GM12864 (cell line): Measurements from ENCODE around the gene ADAMTS13.

Experiments used
- DNase-seq: peaks from one replicate; pipeline ENCODE4 v3.0.0-alpha.2; 2011; ENCODE audit warnings: low read depth
- H3K4me3 ChIP-seq: 2 replicates; pipeline ENCODE4 v1.5.1; 2011; ENCODE audit warnings: mild to moderate bottlenecking, low read depth, low read length, control low read depth
- CTCF ChIP-seq: IDR thresholded peaks from 2 replicates; pipeline ENCODE4 v1.5.1; 2011; ENCODE audit warnings: low read depth, mild to moderate bottlenecking, moderate library complexity, low read length, control low read depth, inconsistent platforms; ENCODE audit errors: missing control alignments

Gene ADAMTS13

DNA sequence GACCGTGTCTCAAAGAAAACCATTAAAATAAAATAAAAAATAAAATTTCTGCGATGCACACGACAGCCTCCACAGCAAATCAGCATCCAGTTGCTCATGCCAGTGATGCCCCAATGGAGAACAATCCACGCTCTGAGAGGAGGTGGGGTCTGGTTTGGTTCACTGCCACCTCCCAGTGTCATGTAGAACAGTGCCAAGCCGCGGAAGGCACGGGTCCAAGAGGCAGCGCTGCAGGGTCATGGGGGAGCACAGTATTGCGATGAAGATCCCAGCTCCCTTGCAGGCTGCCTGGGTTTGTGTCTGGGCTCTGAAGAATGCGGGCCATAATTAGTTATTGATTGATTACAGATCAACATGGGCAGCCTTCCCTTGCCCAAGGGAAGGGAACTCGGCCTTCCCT lies 31.5 kb downstream of the ADAMTS13 start:
- H3K4me3 ChIP-seq = no peak overlapping the region
- TF ChIP-seq CTCF = no peak
- DNase-seq = no peak

- DNase-seq = no peak
- no peak overlapping the region for H3K4me3 ChIP-seq
- TF ChIP-seq CTCF = no peak
These were observed 32.2 kb downstream of the ADAMTS13 start for GRCh38 chr9:133454325-133454724.

DNA sequence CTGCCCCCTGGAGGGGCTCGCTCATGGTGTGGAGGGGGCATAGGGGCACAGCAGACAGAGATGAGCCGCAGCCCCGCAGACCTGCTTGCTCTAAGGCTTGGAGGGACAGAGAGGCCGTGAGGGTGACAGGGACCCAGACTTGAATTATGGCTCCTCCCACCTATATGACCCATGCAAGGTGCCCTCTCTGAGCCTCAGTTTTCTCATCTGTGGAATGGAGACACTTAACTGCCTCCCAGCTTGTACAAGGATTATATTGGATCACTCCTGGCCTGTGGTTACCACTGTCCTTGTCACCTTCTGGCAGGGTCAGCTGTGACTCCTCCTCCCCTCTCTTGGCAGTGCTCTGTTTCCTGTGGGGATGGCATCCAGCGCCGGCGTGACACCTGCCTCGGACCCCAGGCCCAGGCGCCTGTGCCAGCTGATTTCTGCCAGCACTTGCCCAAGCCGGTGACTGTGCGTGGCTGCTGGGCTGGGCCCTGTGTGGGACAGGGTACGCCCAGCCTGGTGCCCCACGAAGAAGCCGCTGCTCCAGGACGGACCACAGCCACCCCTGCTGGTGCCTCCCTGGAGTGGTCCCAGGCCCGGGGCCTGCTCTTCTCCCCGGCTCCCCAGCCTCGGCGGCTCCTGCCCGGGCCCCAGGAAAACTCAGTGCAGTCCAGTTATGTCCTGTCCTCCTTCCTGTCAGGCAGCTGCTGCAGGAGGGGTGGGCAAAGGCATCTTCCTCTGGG lies 32.9 kb downstream of the ADAMTS13 start:
- no peak overlapping the region for H3K4me3 ChIP-seq
- no peak for DNase-seq
- no peak for TF ChIP-seq CTCF

DNA sequence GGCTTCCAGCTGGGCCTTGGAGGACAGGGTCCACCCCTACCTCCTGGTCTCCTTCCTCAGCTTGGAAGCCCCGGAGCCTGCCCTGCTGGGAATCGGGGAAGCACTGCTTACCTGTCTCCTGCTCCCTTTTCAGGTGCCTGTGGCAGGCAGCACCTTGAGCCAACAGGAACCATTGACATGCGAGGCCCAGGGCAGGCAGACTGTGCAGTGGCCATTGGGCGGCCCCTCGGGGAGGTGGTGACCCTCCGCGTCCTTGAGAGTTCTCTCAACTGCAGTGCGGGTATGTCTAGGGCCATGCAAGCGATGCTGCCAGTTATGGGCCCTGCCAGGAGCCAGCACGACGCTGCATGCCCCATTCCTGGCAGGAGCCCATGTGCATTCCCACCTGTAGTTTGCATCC lies 33.8 kb downstream of the ADAMTS13 start:
- TF ChIP-seq CTCF = no peak

GRCh38 chr9:133456409-133456808 lies 34.2 kb downstream of the ADAMTS13 start:
- no peak overlapping the region for H3K4me3 ChIP-seq
- no peak for DNase-seq
- TF ChIP-seq CTCF = peak; percentile 36

More for the DNA sequence above, 33.8 kb downstream of the ADAMTS13 start:
- no peak for DNase-seq
- no peak overlapping the region for H3K4me3 ChIP-seq

GRCh38 chr9:133457233-133457632 lies 35.1 kb downstream of the ADAMTS13 start:
- no peak for TF ChIP-seq CTCF
- DNase-seq = no peak
- no peak overlapping the region for H3K4me3 ChIP-seq

DNA sequence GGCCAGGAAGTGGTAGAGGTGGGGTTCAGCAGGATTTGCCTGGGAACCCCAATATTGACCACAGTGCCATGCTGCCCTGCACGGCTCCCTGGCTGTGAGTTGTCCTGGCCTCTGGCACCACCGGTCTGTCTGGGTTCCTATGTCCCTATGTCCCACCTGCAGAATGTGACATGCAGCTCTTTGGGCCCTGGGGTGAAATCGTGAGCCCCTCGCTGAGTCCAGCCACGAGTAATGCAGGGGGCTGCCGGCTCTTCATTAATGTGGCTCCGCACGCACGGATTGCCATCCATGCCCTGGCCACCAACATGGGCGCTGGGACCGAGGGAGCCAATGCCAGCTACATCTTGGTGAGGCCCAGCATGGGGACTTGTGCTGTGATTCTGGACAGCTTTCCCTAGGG lies 35.6 kb downstream of the ADAMTS13 start:
- no peak overlapping the region for H3K4me3 ChIP-seq

More for the DNA sequence above, 35.6 kb downstream of the ADAMTS13 start:
- TF ChIP-seq CTCF = no peak
- no peak for DNase-seq
